H1 (cell line): ENCODE measurements around the gene GJB4. TPM values are rescaled to one million over a fixed set of nuclear protein-coding genes. Genes with fewer than 3 reads are reported as not detected.

Source experiments
- CTCF ChIA-PET: fragments of 300-600 bp; sonication (Branson Sonifier 250); formaldehyde crosslinking; loops from one replicate; lab custom pipeline; 2021; ENCODE audit not compliant: partially characterized antibody; lab: Charles Lee
- POLR2A ChIA-PET: fragments of 300-600 bp; sonication (Branson Sonifier 250); formaldehyde crosslinking; loops from one replicate; lab custom pipeline; 2021; ENCODE audit warnings: inconsistent platforms; ENCODE audit not compliant: partially characterized antibody; lab: Charles Lee
- DNase-seq, 2 experiments: peaks; one replicate each; pipeline versions ENCODE4 v3.0.0 to v3.0.0-alpha.2; 2010 to 2022; ENCODE audit warnings: low spot score in 2 of 2, low read depth in 1 of 2, mixed read lengths in 1 of 2
- FAIRE-seq: peaks from 2 replicates; lab custom pipeline; 2011; peaks lifted over from hg19 to GRCh38; lab: Jason Lieb, UNC
- H2AFZ ChIP-seq: 2 replicates; pipeline ENCODE4 v1.8.1; 2012; ENCODE audit warnings: low read length, inconsistent platforms
- H2AK5ac ChIP-seq: 2 replicates; pipeline ENCODE4 v1.6.1; 2013; ENCODE audit warnings: low read depth, low read length
- H2BK120ac ChIP-seq: replicated peaks from 2 replicates; pipeline ENCODE3; 2013; ENCODE audit warnings: low read depth, low read length, inconsistent platforms
- H2BK12ac ChIP-seq: 2 replicates; pipeline ENCODE4 v1.6.1; 2013; ENCODE audit warnings: low read depth, low read length
- H2BK15ac ChIP-seq: 2 replicates; pipeline ENCODE4 v1.6.1; 2013; ENCODE audit warnings: low read length
- H2BK20ac ChIP-seq: 2 replicates; pipeline ENCODE4 v1.6.1; 2013; ENCODE audit warnings: low read length
- H2BK5ac ChIP-seq: 2 replicates; pipeline ENCODE4 v1.6.1; 2013; ENCODE audit warnings: low read depth, low read length
- H3K14ac ChIP-seq: 2 replicates; pipeline ENCODE4 v1.6.1; 2013; ENCODE audit warnings: inconsistent platforms; ENCODE audit not compliant: insufficient read length
- H3K18ac ChIP-seq: 2 replicates; pipeline ENCODE4 v1.6.1; 2013; ENCODE audit warnings: low read length; ENCODE audit errors: extremely low read depth
- H3K23ac ChIP-seq: 2 replicates; pipeline ENCODE4 v1.6.1; 2013; ENCODE audit warnings: inconsistent platforms; ENCODE audit not compliant: insufficient read length
- H3K23me2 ChIP-seq: 2 replicates; pipeline ENCODE4 v1.6.1; 2013; ENCODE audit warnings: low read depth, low read length
- H3K27ac ChIP-seq: 2 replicates; pipeline ENCODE4 v1.6.1; 2011; ENCODE audit warnings: low read depth, low read length, inconsistent platforms
- H3K27me3 ChIP-seq, 4 experiments: replicated peaks in 1 of 4; 1 replicate in 1 of 4; 2 replicates in 3 of 4; pipeline versions ENCODE4 v1.6.1 to v1.8.1; 2011 to 2013; ENCODE audit warnings: low read length in 3 of 4, mild to moderate bottlenecking in 3 of 4, inconsistent platforms in 2 of 4, mixed read lengths in 2 of 4, moderate library complexity in 1 of 4; ENCODE audit not compliant: control insufficient read depth in 3 of 4, insufficient read depth in 3 of 4; ENCODE audit errors: extremely low read depth in 1 of 4
- H3K36me3 ChIP-seq, 4 experiments: 2 replicates each; pipeline versions ENCODE4 v1.6.1 to v1.8.1; 2011 to 2013; ENCODE audit warnings: mild to moderate bottlenecking in 4 of 4, low read length in 3 of 4, moderate library complexity in 2 of 4, control low read depth in 1 of 4, inconsistent platforms in 1 of 4; ENCODE audit not compliant: insufficient read depth in 4 of 4, control insufficient read depth in 2 of 4
- H3K4ac ChIP-seq: replicated peaks from 2 replicates; pipeline ENCODE3; 2013; ENCODE audit warnings: low read length, low read depth, mixed read lengths, inconsistent platforms; ENCODE audit not compliant: insufficient read length
- H3K4me1 ChIP-seq, 4 experiments: replicated peaks in 1 of 4; 1 replicate in 1 of 4; 2 replicates in 3 of 4; pipeline versions ENCODE4 v1.6.1 to v1.8.1; 2011 to 2013; ENCODE audit warnings: low read length in 3 of 4, inconsistent platforms in 2 of 4, mixed read lengths in 1 of 4; ENCODE audit not compliant: insufficient read depth in 4 of 4, control insufficient read depth in 3 of 4
- H3K4me2 ChIP-seq, 2 experiments: 2 replicates each; pipeline versions ENCODE4 v1.6.1 to v1.8.1; 2011 to 2013; ENCODE audit warnings: low read depth in 2 of 2, low read length in 2 of 2, control low read depth in 1 of 2, inconsistent platforms in 1 of 2, mild to moderate bottlenecking in 1 of 2; ENCODE audit not compliant: insufficient read depth in 1 of 2
- H3K4me3 ChIP-seq, 4 experiments: fragments of 200-600, 300-600 bp in 1 of 4; sonication (generic), shearing (Covaris generic), sonication (Bioruptor Twin) in 1 of 4; 2 replicates each; pipeline versions ENCODE4 v1.5.1 to v1.8.1; 2011 to 2016; ENCODE audit warnings: low read length in 4 of 4, low read depth in 3 of 4, control low read depth in 2 of 4, inconsistent platforms in 2 of 4, mild to moderate bottlenecking in 2 of 4, mixed read lengths in 1 of 4, moderate library complexity in 1 of 4; ENCODE audit not compliant: insufficient read depth in 2 of 4; ENCODE audit errors: extremely low read depth in 1 of 4
- H3K56ac ChIP-seq: replicated peaks from 2 replicates; pipeline ENCODE3; 2013; ENCODE audit warnings: low read depth, mild to moderate bottlenecking, mixed read lengths, low read length, inconsistent platforms; ENCODE audit not compliant: insufficient read length
- H3K79me1 ChIP-seq: 2 replicates; pipeline ENCODE4 v1.6.1; 2013; ENCODE audit warnings: low read depth, low read length, control low read depth
- H3K79me2 ChIP-seq, 2 experiments: 2 replicates each; pipeline versions ENCODE4 v1.6.1 to v1.8.1; 2012 to 2013; ENCODE audit warnings: low read length in 2 of 2, mild to moderate bottlenecking in 2 of 2, inconsistent platforms in 1 of 2; ENCODE audit not compliant: insufficient read depth in 2 of 2, control insufficient read depth in 1 of 2
- H3K9ac ChIP-seq, 4 experiments: replicated peaks in 1 of 4; 1 replicate in 1 of 4; 2 replicates in 3 of 4; pipeline versions ENCODE4 v1.6.1 to v1.8.1; 2011 to 2013; ENCODE audit warnings: low read depth in 3 of 4, low read length in 3 of 4, control low read depth in 2 of 4, mild to moderate bottlenecking in 2 of 4, moderate library complexity in 2 of 4, inconsistent platforms in 1 of 4; ENCODE audit errors: extremely low read depth in 1 of 4
- H3K9me3 ChIP-seq, 2 experiments: 2 replicates each; pipeline versions ENCODE4 v1.6.1 to v1.8.1; 2012 to 2013; ENCODE audit warnings: mild to moderate bottlenecking in 2 of 2, moderate library complexity in 2 of 2, control low read depth in 1 of 2, inconsistent platforms in 1 of 2, low read depth in 1 of 2, low read length in 1 of 2, mixed read lengths in 1 of 2; ENCODE audit not compliant: insufficient read depth in 2 of 2
- H4K20me1 ChIP-seq, 2 experiments: replicated peaks in 1 of 2; 2 replicates each; pipeline versions ENCODE3 to v1.8.1; 2011 to 2013; ENCODE audit warnings: inconsistent platforms in 2 of 2, low read length in 2 of 2, mild to moderate bottlenecking in 1 of 2; ENCODE audit not compliant: insufficient read depth in 2 of 2, control insufficient read depth in 1 of 2
- H4K5ac ChIP-seq: 2 replicates; pipeline ENCODE4 v1.6.1; 2013; ENCODE audit warnings: low read length, low read depth, mixed read lengths, inconsistent platforms; ENCODE audit not compliant: insufficient read length
- H4K8ac ChIP-seq: 2 replicates; pipeline ENCODE4 v1.8.0; 2013; ENCODE audit warnings: mild to moderate bottlenecking, moderate library complexity, low read length, inconsistent platforms; ENCODE audit not compliant: insufficient read depth; ENCODE audit errors: extremely low read depth
- H4K91ac ChIP-seq: replicated peaks from 2 replicates; pipeline ENCODE3; 2013; ENCODE audit warnings: low read length, mixed read lengths, inconsistent platforms; ENCODE audit not compliant: insufficient read length
- GABPA ChIP-seq: IDR thresholded peaks from 2 replicates; pipeline ENCODE4 v1.6.1; 2011; ENCODE audit warnings: mild to moderate bottlenecking, low read length, moderate library complexity, borderline replicate concordance; ENCODE audit not compliant: insufficient read depth
- PHF8 ChIP-seq: fragments of 200-600 bp; sonication (generic); conservative IDR thresholded peaks from 2 replicates; pipeline ENCODE4 v1.7.1; 2012; ENCODE audit warnings: low read depth, mild to moderate bottlenecking, inconsistent platforms, low read length, moderate library complexity
- YY1 ChIP-seq: IDR thresholded peaks from 2 replicates; pipeline ENCODE4 v1.6.1; 2011; ENCODE audit warnings: low read depth, mild to moderate bottlenecking, low read length
- WGBS, 2 experiments: shearing (Covaris generic) in 1 of 2; methylation state at CpG; one replicate each; pipeline versions ENCODE4 v1.1.6 to v1.1.7; 2013 to 2015; ENCODE audit warnings: low lambda C conversion rate in 2 of 2, mixed read lengths in 2 of 2, inconsistent platforms in 1 of 2, low coverage in 1 of 2, missing lambda C conversion rate in 1 of 2; ENCODE audit not compliant: insufficient replicate concordance in 2 of 2, insufficient coverage in 1 of 2, insufficient read length in 1 of 2; ENCODE audit errors: extremely low coverage in 1 of 2, missing lambda C conversion rate in 1 of 2; 5-methylcytosine and 5-hydroxymethylcytosine counted together
- polyA plus RNA-seq, 7 experiments: library from polyadenylated mRNA; depleted of rRNA in 3 of 7; stranded (reverse) in 5 of 7; unstranded in 2 of 7; fragments of >200 nt in 5 of 7; fragments of 200-250 nt in 2 of 7; gene quantifications; 1 replicate in 5 of 7; 2 replicates in 1 of 7; 4 replicates in 1 of 7; pipeline versions ENCODE4 v1.2.1 to v1.2.3, GENCODE V29; 2011 to 2013; ENCODE audit warnings: missing spikeins in 2 of 7, mixed read lengths in 2 of 7
- total RNA-seq: library from RNA; stranded (reverse); fragmentation: NEBNext Ultra II Directional; extraction: Animal tissue kit (Norgen Biotek cat#: 25700); gene quantifications from 2 replicates; pipeline ENCODE4 v1.2.1, GENCODE V29; 2021

The GJB4 gene
- total and polyA plus RNA-seq, 2 of the 8 experiments (the other 6 are each of a cell fraction or from before 2014, with no cell fraction given): 0.20 to 0.41 TPM

DNA sequence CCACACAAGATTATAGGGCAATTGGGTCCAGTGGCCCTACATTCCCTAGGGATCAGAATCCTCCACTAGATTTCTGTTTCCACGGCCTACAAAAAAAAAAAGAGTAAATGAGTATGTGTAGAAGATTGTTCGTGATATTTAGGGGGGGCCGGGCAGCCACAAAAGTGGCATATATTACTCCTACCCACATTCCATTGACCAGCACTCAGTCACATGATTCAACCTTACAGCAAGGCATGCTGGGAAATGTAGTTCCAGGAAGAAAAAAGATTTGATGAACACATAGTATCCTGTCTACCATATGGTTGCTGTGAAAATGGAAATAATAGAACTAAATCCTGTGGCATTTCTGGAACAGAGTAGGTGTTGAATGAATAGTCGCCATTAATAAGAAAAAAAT, 48.1 kb upstream of the GJB4 start:
- H4K8ac ChIP-seq: no peak overlapping the region
- DNase-seq: no peak
- H3K9me3 ChIP-seq: no peaks in the 10 kb centered on the region
- no peaks in the 10 kb centered on the region for H3K79me2 ChIP-seq
- CTCF ChIA-PET: interaction anchor here (0.8 to 1.6 kb wide), 6 partner anchors 22 to 90 kb away, joined by 3 to 6 read pairs (median 4); partner anchors contain the start of gene GJB4
- no peaks in the 10 kb centered on the region for H4K20me1 ChIP-seq
- no peak overlapping the region for H2BK20ac ChIP-seq
- no peak for FAIRE-seq
- H3K4me2 ChIP-seq: no peak overlapping the region
- H3K56ac ChIP-seq: no peak overlapping the region
- H3K4ac ChIP-seq: no peak overlapping the region
- H2BK5ac ChIP-seq: no peak overlapping the region
- no peak overlapping the region for H3K27ac ChIP-seq
- no peak overlapping the region for H3K14ac ChIP-seq
- no peak overlapping the region for H2BK15ac ChIP-seq
- H3K4me1 ChIP-seq: no peaks in the 10 kb centered on the region
- no peak overlapping the region for H2AK5ac ChIP-seq
- H4K91ac ChIP-seq: no peak overlapping the region
- H3K23ac ChIP-seq: no peak overlapping the region
- no peak overlapping the region for H2BK120ac ChIP-seq
- H3K23me2 ChIP-seq: no peaks in the 10 kb centered on the region; the same call in 1 of the 2 replicates
- no peak overlapping the region for H3K9ac ChIP-seq
- H2AFZ ChIP-seq: no peak overlapping the region
- H3K36me3 ChIP-seq: no peaks in the 10 kb centered on the region
- no peak overlapping the region for H3K4me3 ChIP-seq
- no peaks in the 10 kb centered on the region for H3K79me1 ChIP-seq
- H2BK12ac ChIP-seq: no peak overlapping the region
- POLR2A ChIA-PET: no interaction called here
- WGBS, 2 experiments: 84% methylated on average over 4 of the region's 4 CpGs; no CpG with 5 or more reads in 1 of the 2 experiments
- no peak overlapping the region for H4K5ac ChIP-seq
- H3K27me3 ChIP-seq: no peaks in the 10 kb centered on the region
- no peak overlapping the region for H3K18ac ChIP-seq
- TF ChIP-seq PHF8: no peak
- TF ChIP-seq GABPA: no peak
- TF ChIP-seq YY1: no peak
